HepG2 (cell line): ENCODE data around the gene HLCS. TPM values are rescaled to one million over a fixed set of nuclear protein-coding genes. Genes with fewer than 3 reads are reported as not detected.

Source experiments
- ATF7 ChIP-seq, 2 experiments: fragments of 450-650 bp in 1 of 2; sonication (generic) in 1 of 2; formaldehyde crosslinking in 1 of 2; IDR thresholded peaks; 2 replicates each; pipeline versions ENCODE4 v1.4.0 to v1.6.1; 2016 to 2020; ENCODE audit warnings: antibody characterized with exemption in 1 of 2, mild to moderate bottlenecking in 1 of 2, missing genetic modification reagents in 1 of 2
- DRAP1 ChIP-seq: IDR thresholded peaks from 2 replicates; pipeline ENCODE4 v1.6.1; 2016; ENCODE audit warnings: missing genetic modification reagents, missing compliant biosample characterization
- FOXA3 ChIP-seq: IDR thresholded peaks from 2 replicates; pipeline ENCODE4 v1.6.1; 2016; ENCODE audit warnings: missing genetic modification reagents, missing compliant biosample characterization
- HCFC1 ChIP-seq: fragments of 150-350 bp; IDR thresholded peaks from 2 replicates; pipeline ENCODE4 v1.6.1; 2014; ENCODE audit warnings: low read depth, low read length
- SALL2 ChIP-seq: sonication (generic); formaldehyde crosslinking; IDR thresholded peaks from 2 replicates; pipeline ENCODE4 v1.8.1; 2023; ENCODE audit warnings: mild to moderate bottlenecking, missing genetic modification reagents, inconsistent platforms
- SNAPC4 ChIP-seq: sonication (generic); formaldehyde crosslinking; IDR thresholded peaks from 2 replicates; pipeline ENCODE4 v1.4.0; 2020; ENCODE audit warnings: mild to moderate bottlenecking, missing genetic modification reagents
- STAT5B ChIP-seq: sonication (generic); formaldehyde crosslinking; IDR thresholded peaks from 2 replicates; pipeline ENCODE4 v1.4.0; 2020; ENCODE audit warnings: missing genetic modification reagents
- TAF1 ChIP-seq: sonication (generic); formaldehyde crosslinking; IDR thresholded peaks from 2 replicates; pipeline ENCODE4 v1.4.0; 2020; ENCODE audit warnings: missing genetic modification reagents
- ZNF431 ChIP-seq: sonication (generic); formaldehyde crosslinking; IDR thresholded peaks from 2 replicates; pipeline ENCODE4 v1.9.0; 2022; ENCODE audit warnings: missing genetic modification reagents, low read depth, mild to moderate bottlenecking, borderline replicate concordance
- ZNF629 ChIP-seq: sonication (generic); formaldehyde crosslinking; conservative IDR thresholded peaks from 2 replicates; pipeline ENCODE4 v1.5.0; 2020; ENCODE audit warnings: missing genetic modification reagents
- polyA plus RNA-seq, 8 experiments: library from polyadenylated mRNA; depleted of rRNA in 3 of 8; stranded (reverse) in 7 of 8; unstranded in 1 of 8; fragments of >200 nt; fragmentation: Illumina TruSeq in 4 of 8; extraction: Trizol in 4 of 8; gene quantifications; 2 replicates each; pipeline versions ENCODE4 v1.2.1 to v1.2.3, GENCODE V29; 2011 to 2016; ENCODE audit warnings: low read depth in 4 of 8, missing spikeins in 1 of 8, mixed read lengths in 1 of 8; ENCODE audit not compliant: insufficient read depth in 1 of 8
- total RNA-seq, 5 experiments: library from RNA; depleted of rRNA; stranded (reverse); fragments of >200 nt; fragmentation: Illumina TruSeq; extraction: Trizol; gene quantifications; 2 replicates each; pipeline ENCODE4 v1.2.3, GENCODE V29; 2016; ENCODE audit warnings: low read depth in 1 of 5
- TF ChIP-seq, protein P1 (sequence below): IDR thresholded peaks from 2 replicates; pipeline ENCODE4 v1.6.1; 2016
- TF ChIP-seq, protein P2 (sequence below): sonication (generic); formaldehyde crosslinking; IDR thresholded peaks from 2 replicates; pipeline ENCODE4 v1.9.0; 2022; ENCODE audit warnings: low read depth, missing genetic modification reagents
- TF ChIP-seq, protein P3 (sequence below): sonication (generic); formaldehyde crosslinking; IDR thresholded peaks from 2 replicates; pipeline ENCODE4 v1.8.1; 2023; ENCODE audit warnings: mild to moderate bottlenecking, missing genetic modification reagents, borderline replicate concordance
- TF ChIP-seq, protein P4 (sequence below): sonication (generic); formaldehyde crosslinking; IDR thresholded peaks from 2 replicates; pipeline ENCODE4 v1.8.0; 2022; ENCODE audit warnings: missing genetic modification reagents, mild to moderate bottlenecking, moderate library complexity, borderline replicate concordance
- TF ChIP-seq, protein P5 (sequence below): sonication (generic); formaldehyde crosslinking; IDR thresholded peaks from 2 replicates; pipeline ENCODE4 v1.4.0; 2020; ENCODE audit warnings: missing genetic modification reagents, borderline replicate concordance

Gene HLCS
- total and polyA plus RNA-seq, 2 of the 13 experiments (the other 11 are each of a cell fraction or from before 2014, with no cell fraction given) = 7.9 to 12.3 TPM

GRCh38 chr21:36989699-36990507, 23.4 kb upstream of the HLCS start (continued):
- peak; percentile 45; the same call in 1 of the 2 replicates for TF ChIP-seq DRAP1 (CRISPR knock-in tag)
- no peak for TF ChIP-seq HCFC1
- TF ChIP-seq STAT5B = 0 out of 2 replicates have a peak, but pooled peaks have one; percentile 15
- TF ChIP-seq, protein P1, sequence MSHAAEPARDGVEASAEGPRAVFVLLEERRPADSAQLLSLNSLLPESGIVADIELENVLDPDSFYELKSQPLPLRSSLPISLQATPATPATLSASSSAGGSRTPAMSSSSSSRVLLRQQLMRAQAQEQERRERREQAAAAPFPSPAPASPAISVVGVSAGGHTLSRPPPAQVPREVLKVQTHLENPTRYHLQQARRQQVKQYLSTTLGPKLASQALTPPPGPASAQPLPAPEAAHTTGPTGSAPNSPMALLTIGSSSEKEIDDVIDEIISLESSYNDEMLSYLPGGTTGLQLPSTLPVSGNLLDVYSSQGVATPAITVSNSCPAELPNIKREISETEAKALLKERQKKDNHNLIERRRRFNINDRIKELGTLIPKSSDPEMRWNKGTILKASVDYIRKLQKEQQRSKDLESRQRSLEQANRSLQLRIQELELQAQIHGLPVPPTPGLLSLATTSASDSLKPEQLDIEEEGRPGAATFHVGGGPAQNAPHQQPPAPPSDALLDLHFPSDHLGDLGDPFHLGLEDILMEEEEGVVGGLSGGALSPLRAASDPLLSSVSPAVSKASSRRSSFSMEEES = no peak
- TF ChIP-seq ZNF431 (CRISPR knock-in tag) = peak; percentile 58
- TF ChIP-seq, protein P2, sequence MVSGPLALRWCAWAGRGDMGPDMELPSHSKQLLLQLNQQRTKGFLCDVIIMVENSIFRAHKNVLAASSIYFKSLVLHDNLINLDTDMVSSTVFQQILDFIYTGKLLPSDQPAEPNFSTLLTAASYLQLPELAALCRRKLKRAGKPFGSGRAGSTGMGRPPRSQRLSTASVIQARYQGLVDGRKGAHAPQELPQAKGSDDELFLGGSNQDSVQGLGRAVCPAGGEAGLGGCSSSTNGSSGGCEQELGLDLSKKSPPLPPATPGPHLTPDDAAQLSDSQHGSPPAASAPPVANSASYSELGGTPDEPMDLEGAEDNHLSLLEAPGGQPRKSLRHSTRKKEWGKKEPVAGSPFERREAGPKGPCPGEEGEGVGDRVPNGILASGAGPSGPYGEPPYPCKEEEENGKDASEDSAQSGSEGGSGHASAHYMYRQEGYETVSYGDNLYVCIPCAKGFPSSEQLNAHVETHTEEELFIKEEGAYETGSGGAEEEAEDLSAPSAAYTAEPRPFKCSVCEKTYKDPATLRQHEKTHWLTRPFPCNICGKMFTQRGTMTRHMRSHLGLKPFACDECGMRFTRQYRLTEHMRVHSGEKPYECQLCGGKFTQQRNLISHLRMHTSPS (CRISPR knock-in tag) = 0 out of 2 replicates have a peak, but pooled peaks have one; percentile 66
- 0 out of 2 replicates have a peak, but pooled peaks have one; percentile 2 for TF ChIP-seq SNAPC4 (CRISPR knock-in tag)
- no peak for TF ChIP-seq ATF7 (IDR thresholded peaks at IDR 0.05)
- no peak; the same call in 1 of the 2 replicates for TF ChIP-seq ATF7 (CRISPR knock-in tag; IDR thresholded peaks at IDR 0.05)
- peak; percentile 37 for TF ChIP-seq FOXA3
- peak; percentile 91 for TF ChIP-seq SALL2 (CRISPR knock-in tag)
- TF ChIP-seq, protein P3, sequence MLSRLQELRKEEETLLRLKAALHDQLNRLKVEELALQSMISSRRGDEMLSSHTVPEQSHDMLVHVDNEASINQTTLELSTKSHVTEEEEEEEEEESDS (CRISPR knock-in tag) = peak; percentile 82
- peak; percentile 33 for TF ChIP-seq ZNF629 (CRISPR knock-in tag)
- TF ChIP-seq, protein P4, sequence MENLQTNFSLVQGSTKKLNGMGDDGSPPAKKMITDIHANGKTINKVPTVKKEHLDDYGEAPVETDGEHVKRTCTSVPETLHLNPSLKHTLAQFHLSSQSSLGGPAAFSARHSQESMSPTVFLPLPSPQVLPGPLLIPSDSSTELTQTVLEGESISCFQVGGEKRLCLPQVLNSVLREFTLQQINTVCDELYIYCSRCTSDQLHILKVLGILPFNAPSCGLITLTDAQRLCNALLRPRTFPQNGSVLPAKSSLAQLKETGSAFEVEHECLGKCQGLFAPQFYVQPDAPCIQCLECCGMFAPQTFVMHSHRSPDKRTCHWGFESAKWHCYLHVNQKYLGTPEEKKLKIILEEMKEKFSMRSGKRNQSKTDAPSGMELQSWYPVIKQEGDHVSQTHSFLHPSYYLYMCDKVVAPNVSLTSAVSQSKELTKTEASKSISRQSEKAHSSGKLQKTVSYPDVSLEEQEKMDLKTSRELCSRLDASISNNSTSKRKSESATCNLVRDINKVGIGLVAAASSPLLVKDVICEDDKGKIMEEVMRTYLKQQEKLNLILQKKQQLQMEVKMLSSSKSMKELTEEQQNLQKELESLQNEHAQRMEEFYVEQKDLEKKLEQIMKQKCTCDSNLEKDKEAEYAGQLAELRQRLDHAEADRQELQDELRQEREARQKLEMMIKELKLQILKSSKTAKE (CRISPR knock-in tag) = no peak
- peak; percentile 73 for TF ChIP-seq TAF1 (CRISPR knock-in tag)
- TF ChIP-seq, protein P5, sequence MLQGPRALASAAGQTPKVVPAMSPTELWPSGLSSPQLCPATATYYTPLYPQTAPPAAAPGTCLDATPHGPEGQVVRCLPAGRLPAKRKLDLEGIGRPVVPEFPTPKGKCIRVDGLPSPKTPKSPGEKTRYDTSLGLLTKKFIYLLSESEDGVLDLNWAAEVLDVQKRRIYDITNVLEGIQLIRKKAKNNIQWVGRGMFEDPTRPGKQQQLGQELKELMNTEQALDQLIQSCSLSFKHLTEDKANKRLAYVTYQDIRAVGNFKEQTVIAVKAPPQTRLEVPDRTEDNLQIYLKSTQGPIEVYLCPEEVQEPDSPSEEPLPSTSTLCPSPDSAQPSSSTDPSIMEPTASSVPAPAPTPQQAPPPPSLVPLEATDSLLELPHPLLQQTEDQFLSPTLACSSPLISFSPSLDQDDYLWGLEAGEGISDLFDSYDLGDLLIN (CRISPR knock-in tag) = no peak
